MCF 10A (cell line): ENCODE results near the gene JMJD6. TPM values are rescaled to one million over a fixed set of nuclear protein-coding genes. Genes with fewer than 3 reads are reported as not detected.

Source experiments
- BruUV-seq: library from RNA; stranded (reverse); fragments of 400-500 nt; replicated peaks from 2 replicates; lab custom pipeline; 2021; lab: Mats Ljungman, UMichigan
- CTCF ChIA-PET: fragments of 300-600 bp; sonication (Branson Sonifier 250); formaldehyde crosslinking; extraction: SDS; loops from one replicate; lab custom pipeline; 2021; ENCODE audit warnings: antibody characterized with exemption, inconsistent platforms; lab: Yijun Ruan, JAX
- POLR2A ChIA-PET: fragments of 300-600, 350-650 bp; sonication (Branson Sonifier 250); formaldehyde crosslinking; extraction: SDS; loops from one replicate; lab custom pipeline; 2020; ENCODE audit warnings: antibody characterized with exemption, inconsistent platforms; lab: Yijun Ruan, JAX
- DNase-seq: peaks from one replicate; pipeline ENCODE4 v3.0.0-alpha.2; 2018; ENCODE audit not compliant: unreplicated experiment
- H3K27ac Mint-ChIP-seq: one replicate; pipeline ENCODE4 v1.8.0; 2022; ENCODE audit warnings: mild to moderate bottlenecking, low read depth, mixed read lengths; ENCODE audit not compliant: unreplicated experiment
- H3K27me3 Mint-ChIP-seq: one replicate; pipeline ENCODE4 v1.8.0; 2022; ENCODE audit warnings: mixed read lengths; ENCODE audit not compliant: insufficient read depth, unreplicated experiment
- H3K36me3 Mint-ChIP-seq: one replicate; pipeline ENCODE4 v1.8.0; 2022; ENCODE audit warnings: mild to moderate bottlenecking, moderate library complexity, mixed read lengths; ENCODE audit not compliant: insufficient read depth, unreplicated experiment
- H3K4me1 Mint-ChIP-seq: one replicate; pipeline ENCODE4 v1.8.0; 2022; ENCODE audit warnings: mixed read lengths; ENCODE audit not compliant: insufficient read depth, unreplicated experiment
- H3K4me3 Mint-ChIP-seq: one replicate; pipeline ENCODE4 v1.8.0; 2022; ENCODE audit warnings: mild to moderate bottlenecking, moderate library complexity, mixed read lengths; ENCODE audit not compliant: unreplicated experiment
- H3K9me3 Mint-ChIP-seq: one replicate; pipeline ENCODE4 v1.8.0; 2022; ENCODE audit warnings: mixed read lengths; ENCODE audit not compliant: unreplicated experiment
- CTCF ChIP-seq: fragments of 200-600 bp; IDR thresholded peaks from one replicate; pipeline ENCODE4 v1.8.0; 2022; ENCODE audit warnings: antibody characterized with exemption, mild to moderate bottlenecking; ENCODE audit not compliant: unreplicated experiment
- intact Hi-C: fragments of 100-400 bp; cut with micrococcal nuclease; formaldehyde crosslinking; loops from 2 replicates; pipeline ENCODE4 v1.14.1; 2022
- total RNA-seq: library from RNA; stranded (reverse); gene quantifications from 2 replicates; pipeline ENCODE4 v1.2.3, GENCODE V29; 2022

Gene JMJD6
- total RNA-seq, 1 experiment from 2014 or later: 29.4 TPM

GRCh38 chr17:76737082-76737675, 10.8 kb upstream of the JMJD6 start, which contains the start of gene SRSF2:
SRSF2 (minus strand) TSS chr17:76737331; CDS start chr17:76737160, 171 bp downstream.
- TF ChIP-seq CTCF: no peak
- intact Hi-C loops: loop anchor here (10.0 kb wide), 1 partner anchor 328 kb away; no protein-coding TSS in a partner anchor
- H3K27me3 Mint-ChIP-seq: no peaks in the 10 kb centered on the region
- POLR2A ChIA-PET: interaction anchor here (0.6 to 9.1 kb wide), 16 partner anchors 9 to 324 kb away, joined by 3 to 150 read pairs (median 3); partner anchors contain the start of genes JMJD6 and METTL23
- H3K27ac Mint-ChIP-seq: peak within 1 kb of the TSS; percentile 97
- no TSS peak for BruUV-seq
- CTCF ChIA-PET: interaction anchor here (0.7 to 0.9 kb wide), 3 partner anchors 12 to 542 kb away, joined by 3 to 5 read pairs (median 4); no protein-coding TSS in a partner anchor
- peak; percentile 98 for DNase-seq
- H3K9me3 Mint-ChIP-seq: no peaks in the 10 kb centered on the region
- H3K36me3 Mint-ChIP-seq: peaks cover 71% of the 10 kb centered on the region
- H3K4me1 Mint-ChIP-seq: peaks cover 20% of the 10 kb centered on the region
- H3K4me3 Mint-ChIP-seq: peak within 1 kb of the TSS; percentile 100

- Mint-ChIP-seq H3K36me3 (peaks cover 75% of the 10 kb centered on the region), H3K4me3 (peak overlapping the region; percentile 100), H3K27me3 (no peaks in the 10 kb centered on the region), H3K4me1 (peaks cover 20% of the 10 kb centered on the region), H3K9me3 (no peaks in the 10 kb centered on the region), H3K27ac (peak overlapping the region; percentile 97)
- peak; percentile 7 for TF ChIP-seq CTCF
- POLR2A ChIA-PET: interaction anchor here (0.5 to 9.1 kb wide), 15 partner anchors 10 to 550 kb away, joined by 3 to 150 read pairs (median 4); partner anchors contain the start of genes JMJD6, METTL23, MXRA7 and PRCD
- BruUV-seq: no TSS peak
- CTCF ChIA-PET: interaction anchor here (0.7 kb wide), 2 partner anchors 18 to 543 kb away, joined by 3 to 4 read pairs; no protein-coding TSS in a partner anchor
- intact Hi-C loops: loop anchor here (10.0 kb wide), 1 partner anchor 328 kb away; no protein-coding TSS in a partner anchor
- peak; percentile 45 for DNase-seq
These were observed 10.1 kb upstream of the JMJD6 start for GRCh38 chr17:76736349-76737081.

GRCh38 chr17:76735586-76736348, 9.4 kb upstream of the JMJD6 start:
- intact Hi-C loops: loop anchor here (10.0 kb wide), 1 partner anchor 329 kb away; no protein-coding TSS in a partner anchor
- Mint-ChIP-seq H3K27ac (peak overlapping the region; percentile 97), H3K9me3 (no peaks in the 10 kb centered on the region), H3K36me3 (peaks cover 74% of the 10 kb centered on the region), H3K27me3 (no peaks in the 10 kb centered on the region), H3K4me3 (peak overlapping the region; percentile 100), H3K4me1 (peaks cover 20% of the 10 kb centered on the region)
- TF ChIP-seq CTCF: no peak
- peak; percentile 25 for DNase-seq
- no TSS peak for BruUV-seq
- ChIA-PET CTCF (interaction anchor here (0.7 to 0.9 kb wide), 2 partner anchors 20 to 1409 kb away, joined by 3 to 4 read pairs; no protein-coding TSS in a partner anchor), POLR2A (interaction anchor here (0.5 to 9.1 kb wide), 20 partner anchors 10 to 866 kb away, joined by 3 to 150 read pairs (median 6); partner anchors contain the start of genes JMJD6, METTL23, MXRA7 and PRCD)
